Measurements from ENCODE around the gene FAM234A.

The FAM234A gene

GRCh38 chr16:305916-306626 lies 71.5 kb downstream of the FAM234A start:
- DNase-seq, result no peak

- no peak for DNase-seq
Measured at GRCh38 chr16:306911-307370, 72.3 kb downstream of the FAM234A start.

DNA sequence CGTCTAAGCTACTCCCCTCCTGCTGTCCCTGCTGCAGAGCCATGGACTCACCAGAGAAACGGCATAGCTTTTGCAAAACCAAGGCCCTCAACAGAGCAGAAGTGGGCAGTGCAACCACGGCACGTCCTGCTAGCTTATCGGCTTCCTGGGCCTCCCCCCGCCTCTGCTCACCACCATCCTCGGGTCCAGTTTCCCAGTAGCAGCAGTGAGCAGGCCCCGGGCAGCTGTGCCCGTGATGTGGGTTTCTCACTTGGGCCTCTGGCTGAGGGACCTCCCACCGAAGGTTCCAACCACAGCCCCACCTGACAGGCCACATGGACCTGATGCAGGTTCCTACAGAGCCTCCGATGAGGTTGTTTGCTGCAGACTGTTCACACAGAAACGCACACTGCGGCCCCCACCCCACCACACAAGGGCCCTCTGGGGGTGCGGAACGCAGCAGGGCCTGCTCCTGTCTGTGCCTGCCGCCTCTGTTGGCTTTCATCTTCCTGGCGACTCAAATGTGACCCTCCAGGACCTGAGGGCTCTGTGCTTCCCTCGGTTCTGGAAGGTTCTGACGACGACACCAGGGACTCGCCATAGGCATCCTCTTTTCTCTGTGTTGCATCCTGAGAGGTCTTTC lies 73.2 kb downstream of the FAM234A start:
- no peak for DNase-seq

- DNase-seq, result no peak
Measured at GRCh38 chr16:309476-309875, 74.9 kb downstream of the FAM234A start.

- no peak for DNase-seq
Measured at GRCh38 chr16:311725-312124, 77.1 kb downstream of the FAM234A start.

GRCh38 chr16:314351-314750 lies 79.7 kb downstream of the FAM234A start:
- no peak for DNase-seq

DNA sequence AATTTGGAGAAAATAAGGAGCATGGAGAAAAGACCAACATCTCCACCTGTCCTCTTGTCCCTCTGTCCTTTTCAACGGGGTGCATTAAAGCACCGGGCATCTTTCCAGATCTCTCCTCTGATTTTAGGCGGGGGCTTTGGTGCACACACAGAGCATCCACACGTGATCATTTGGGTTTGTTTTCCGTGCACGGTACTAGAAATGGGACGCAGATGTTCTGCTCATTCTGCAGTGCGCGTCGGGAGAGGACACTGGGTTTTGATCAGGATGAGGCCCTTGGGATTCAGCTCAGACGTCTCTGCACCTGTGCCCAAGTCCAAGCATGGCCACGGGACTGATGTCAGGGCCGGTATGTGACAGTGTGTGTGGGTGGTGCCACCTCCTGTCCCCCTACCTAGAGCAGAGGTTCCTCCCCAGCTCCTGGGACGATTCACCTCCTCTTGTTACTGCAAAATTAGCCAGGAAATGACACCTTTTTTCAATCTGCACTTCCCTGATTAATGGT lies 80.2 kb downstream of the FAM234A start:
- DNase-seq, result no peak

All from activated CD4-positive, alpha-beta T cell treated with anti-CD3 and anti-CD28 coated beads for 4 hours (primary cell).